Occipital lobe (tissue), 2 donors: Measurements from ENCODE around the gene ADAMTS10. TPM values are rescaled to one million over a fixed set of nuclear protein-coding genes. Genes with fewer than 3 reads are reported as not detected.
"Not testable (repeated sequence)": the region's sequence is repeated elsewhere in the genome, so short reads cannot be mapped to it uniquely, and the experiment has no call there.

Source experiments
- DNase-seq: peaks from one replicate; lab custom pipeline; 2025; lab: John Stamatoyannopoulos, UW
- total RNA-seq: library from RNA; depleted of rRNA; stranded (reverse); fragments of >200 nt; gene quantifications from one replicate; pipeline ENCODE4 v1.2.3, GENCODE V29; 2014

Gene ADAMTS10
- total RNA-seq, 1 donor from 2014 or later = 46.0 TPM

GRCh38 chr19:8561075-8561764 is 49.3 kb downstream of the ADAMTS10 start:
- DNase-seq = no peak

GRCh38 chr19:8558325-8558724 is 52.2 kb downstream of the ADAMTS10 start:
- DNase-seq = no peak

GRCh38 chr19:8557642-8558238 is 52.8 kb downstream of the ADAMTS10 start:
- DNase-seq = no peak

GRCh38 chr19:8553729-8554128 is 56.8 kb downstream of the ADAMTS10 start:
- not testable (repeated sequence) for DNase-seq

GRCh38 chr19:8552810-8553209 is 57.7 kb downstream of the ADAMTS10 start:
- no peak for DNase-seq

GRCh38 chr19:8550070-8550469 is 60.4 kb downstream of the ADAMTS10 start:
- no peak for DNase-seq

- DNase-seq = no peak
Observed at GRCh38 chr19:8545743-8546142, 64.8 kb downstream of the ADAMTS10 start.

GRCh38 chr19:8544168-8544567 is 66.3 kb downstream of the ADAMTS10 start:
- DNase-seq = no peak

GRCh38 chr19:8539621-8540149 is 70.8 kb downstream of the ADAMTS10 start:
- no peak for DNase-seq

GRCh38 chr19:8537099-8537498 is 73.4 kb downstream of the ADAMTS10 start:
- DNase-seq = no peak

GRCh38 chr19:8536282-8536681 is 74.2 kb downstream of the ADAMTS10 start:
- no peak for DNase-seq

- no peak for DNase-seq
Observed at GRCh38 chr19:8532225-8532624, 78.3 kb downstream of the ADAMTS10 start.

GRCh38 chr19:8531470-8531869 is 79.0 kb downstream of the ADAMTS10 start:
- DNase-seq = no peak

Other genes with a start within 250 kb of the ADAMTS10 start
- 0.94 TPM for gene ANGPTL4, start 246.6 kb downstream of the ADAMTS10 start, total RNA-seq
- 76.9 TPM for gene RAB11B, start 220.4 kb downstream of the ADAMTS10 start, total RNA-seq
- gene MARCHF2, start 197.4 kb downstream of the ADAMTS10 start, total RNA-seq = 52.3 TPM
- gene HNRNPM, start 165.7 kb downstream of the ADAMTS10 start, total RNA-seq = 49.9 TPM
- not detected for gene PRAM1, start 108.1 kb downstream of the ADAMTS10 start, total RNA-seq
- 1.6 TPM for gene ZNF414, start 96.5 kb downstream of the ADAMTS10 start, total RNA-seq
- 1.7 TPM for gene MYO1F, start 33.3 kb downstream of the ADAMTS10 start, total RNA-seq
- not detected for gene NFILZ, start 19.9 kb upstream of the ADAMTS10 start, total RNA-seq
- not detected for gene ACTL9, start 88.1 kb upstream of the ADAMTS10 start, total RNA-seq
- not detected for gene OR2Z1, start 110.9 kb upstream of the ADAMTS10 start, total RNA-seq
- 49.1 TPM for gene ZNF558, start 221.6 kb upstream of the ADAMTS10 start, total RNA-seq
- gene MBD3L1, start 221.7 kb upstream of the ADAMTS10 start, total RNA-seq = not detected